ENCODE results near the gene RASGRP3. TPM values are rescaled to one million over a fixed set of nuclear protein-coding genes. Genes with fewer than 3 reads are reported as not detected.

Gene RASGRP3
- total and polyA plus RNA-seq, 2 of the 13 experiments (the other 11 are each of a cell fraction or from before 2014, with no cell fraction given), result 0.01 TPM; not detected in 1

GRCh38 chr2:33433279-33434235 lies 42.9 kb upstream of the RASGRP3 start:
- intact Hi-C loops (cut with micrococcal nuclease; ENCODE audit: unreplicated experiment), result no loop called here
- Histone ChIP-seq H3K4me1 (ENCODE audit: insufficient read depth, low read length) (no peaks in the 10 kb centered on the region), H3K9ac (ENCODE audit: insufficient read depth, low read depth, low read length) (no peak overlapping the region), H2AFZ (ENCODE audit: low read length) (no peak overlapping the region), H3K9me3 (ENCODE audit: low read length) (no peaks in the 10 kb centered on the region), H3K36me3 (replicated peaks in 1 of 2; ENCODE audit: control insufficient read depth in 1 of 2, insufficient read depth in 2 of 2, low read length in 2 of 2) (no peaks in the 10 kb centered on the region), H3K4me2 (ENCODE audit: low read depth, low read length) (no peak overlapping the region), H3K4me3 (replicated peaks in 1 of 3; ENCODE audit: insufficient read depth in 1 of 3, low read depth in 2 of 3, low read length in 3 of 3) (no peak overlapping the region), H3K79me2 (ENCODE audit: insufficient read depth, low read length) (no peaks in the 10 kb centered on the region), H3K27ac (ENCODE audit: extremely low read length, insufficient read depth, low read length) (no peak overlapping the region), H3K27me3 (ENCODE audit: control insufficient read depth in 1 of 2, insufficient read depth in 2 of 2, low read length in 2 of 2) (peaks cover 1 to 9% of the 10 kb centered on the region in 2 experiments; a peak in 1 of 5 replicates), H4K20me1 (ENCODE audit: insufficient read depth, low read length) (no peaks in the 10 kb centered on the region)
- no peak for TF ChIP-seq AKAP8 (CRISPR knock-in tag; IDR thresholded peaks at IDR 0.05)
- CTCF ChIA-PET (ENCODE audit: low intra/inter-chr PET ratio, low total read pairs), result no interaction called here
- WGBS (ENCODE audit: low lambda C conversion rate), result 25% methylated on average over 7 of the region's 7 CpGs
- FAIRE-seq, result no peak
- in situ Hi-C loops (cut with HindIII; ENCODE audit: extremely low pct_ligation_motif_present, low pct_unique_long_range_greater_than_20kb), result no loop called here
- DNase-seq (ENCODE audit: low spot score), result no peak
- POLR2A ChIA-PET, result no interaction called here
- ATAC-seq, result no peak
- BruUV-seq (replicated peaks), result no TSS peak

- H3K27ac ChIP-seq (ENCODE audit: extremely low read length, insufficient read depth, low read length), result no peak overlapping the region
- intact Hi-C loops (cut with micrococcal nuclease; ENCODE audit: unreplicated experiment) (no loop called here), in situ Hi-C loops (cut with HindIII; ENCODE audit: extremely low pct_ligation_motif_present, low pct_unique_long_range_greater_than_20kb) (no loop called here)
- WGBS (ENCODE audit: low lambda C conversion rate), result 31% methylated on average over 8 of the region's 8 CpGs
- H2AFZ ChIP-seq (ENCODE audit: low read length), result no peak overlapping the region
- no peak for FAIRE-seq
- POLR2A ChIA-PET, result no interaction called here
- no peak overlapping the region for H3K4me2 ChIP-seq (ENCODE audit: low read depth, low read length)
- TF ChIP-seq ZBTB49 (CRISPR knock-in tag; IDR thresholded peaks at IDR 0.05; ENCODE audit: borderline replicate concordance) (no peak), CBX2 (IDR thresholded peaks at IDR 0.05; ENCODE audit: low read depth, low read length) (no peak), CBX2 (CRISPR knock-in tag; IDR thresholded peaks at IDR 0.05; ENCODE audit: low read depth) (no peak), HNRNPK (IDR thresholded peaks at IDR 0.05; ENCODE audit: low read depth, low read length, poor library complexity, severe bottlenecking) (no peak), ATM (IDR thresholded peaks at IDR 0.05; ENCODE audit: borderline replicate concordance) (no peak), U2AF2 (IDR thresholded peaks at IDR 0.05; ENCODE audit: low read depth, low read length) (no peak), HOXA9 (CRISPR knock-in tag; IDR thresholded peaks at IDR 0.05; ENCODE audit: borderline replicate concordance) (no peak), CBX5 (CRISPR knock-in tag; IDR thresholded peaks at IDR 0.05; ENCODE audit: borderline replicate concordance) (no peak), GATAD1 (CRISPR knock-in tag; IDR thresholded peaks at IDR 0.05) (no peak), BRCA1 (CRISPR knock-in tag; IDR thresholded peaks at IDR 0.05) (no peak), FOXC1 (CRISPR knock-in tag; IDR thresholded peaks at IDR 0.05; ENCODE audit: borderline replicate concordance) (no peak), MED13 (CRISPR knock-in tag; IDR thresholded peaks at IDR 0.05) (no peak), RBAK (CRISPR knock-in tag; IDR thresholded peaks at IDR 0.05) (no peak)
- TF ChIP-seq, protein P1, sequence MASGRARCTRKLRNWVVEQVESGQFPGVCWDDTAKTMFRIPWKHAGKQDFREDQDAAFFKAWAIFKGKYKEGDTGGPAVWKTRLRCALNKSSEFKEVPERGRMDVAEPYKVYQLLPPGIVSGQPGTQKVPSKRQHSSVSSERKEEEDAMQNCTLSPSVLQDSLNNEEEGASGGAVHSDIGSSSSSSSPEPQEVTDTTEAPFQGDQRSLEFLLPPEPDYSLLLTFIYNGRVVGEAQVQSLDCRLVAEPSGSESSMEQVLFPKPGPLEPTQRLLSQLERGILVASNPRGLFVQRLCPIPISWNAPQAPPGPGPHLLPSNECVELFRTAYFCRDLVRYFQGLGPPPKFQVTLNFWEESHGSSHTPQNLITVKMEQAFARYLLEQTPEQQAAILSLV (CRISPR knock-in tag; IDR thresholded peaks at IDR 0.05; ENCODE audit: borderline replicate concordance), result no peak
- no peaks in the 10 kb centered on the region for H3K36me3 ChIP-seq (replicated peaks in 1 of 2; ENCODE audit: control insufficient read depth in 1 of 2, insufficient read depth in 2 of 2, low read length in 2 of 2)
- H4K20me1 ChIP-seq (ENCODE audit: insufficient read depth, low read length), result no peaks in the 10 kb centered on the region
- H3K9me3 ChIP-seq (ENCODE audit: low read length), result no peaks in the 10 kb centered on the region
- no peak overlapping the region for H3K9ac ChIP-seq (ENCODE audit: insufficient read depth, low read depth, low read length)
- DNase-seq (ENCODE audit: low spot score), result no peak
- CTCF ChIA-PET (ENCODE audit: low intra/inter-chr PET ratio, low total read pairs), result no interaction called here
- BruUV-seq (replicated peaks), result no TSS peak
- H3K27me3 ChIP-seq (ENCODE audit: control insufficient read depth in 1 of 2, insufficient read depth in 2 of 2, low read length in 2 of 2), result peaks cover 0 to 9% of the 10 kb centered on the region in 2 experiments; a peak in 1 of 5 replicates
- no peaks in the 10 kb centered on the region for H3K4me1 ChIP-seq (ENCODE audit: insufficient read depth, low read length)
- H3K79me2 ChIP-seq (ENCODE audit: insufficient read depth, low read length), result no peaks in the 10 kb centered on the region
- no peak for ATAC-seq
- no peak overlapping the region for H3K4me3 ChIP-seq (replicated peaks in 1 of 3; ENCODE audit: insufficient read depth in 1 of 3, low read depth in 2 of 3, low read length in 3 of 3)
Measured at GRCh38 chr2:33435518-33435917, 40.9 kb upstream of the RASGRP3 start.
